A549 (cell line): ENCODE measurements around the gene PCDHA6. TPM values are rescaled to one million over a fixed set of nuclear protein-coding genes. Genes with fewer than 3 reads are reported as not detected.
"Not testable (repeated sequence)": the region's sequence is repeated elsewhere in the genome, so short reads cannot be mapped to it uniquely, and the experiment has no call there.

Source experiments
- ATAC-seq, 2 experiments: fragments of 200-7000 bp in 1 of 2; fragments of >200 bp in 1 of 2; cut with Nextera tagmentation in 1 of 2; cut with Tn5 transposase in 1 of 2; 3 replicates each; pipeline versions ENCODE4 v1.8.0 to v1.9.1; 2018 to 2020; ENCODE audit warnings: mild to moderate bottlenecking in 1 of 2, moderate library complexity in 1 of 2
- CTCF ChIA-PET: fragments of 300-600 bp; sonication (Branson Sonifier 250); formaldehyde crosslinking; extraction: SDS; loops from one replicate; lab custom pipeline; 2021; ENCODE audit warnings: antibody characterized with exemption, inconsistent platforms; lab: Yijun Ruan, JAX
- POLR2A ChIA-PET: fragments of 350-600 bp; formaldehyde crosslinking; extraction: SDS; loops from one replicate; lab custom pipeline; 2021; ENCODE audit warnings: antibody characterized with exemption, inconsistent platforms; lab: Yijun Ruan, JAX
- DNase-seq, 2 experiments: peaks; one replicate each; pipeline versions ENCODE4 v3.0.0 to v3.0.0-alpha.2; 2011 to 2016; ENCODE audit warnings: low read depth in 1 of 2, low spot score in 1 of 2
- FAIRE-seq: peaks from 2 replicates; lab custom pipeline; 2011; peaks lifted over from hg19 to GRCh38; lab: Jason Lieb, UNC
- H3K27ac ChIP-seq, 2 experiments: fragments of >200 bp; sonication (Bioruptor Twin); formaldehyde crosslinking; 3 replicates each; pipeline ENCODE4 v1.5.1; 2016 to 2017
- H3K4me1 ChIP-seq: fragments of >200 bp; sonication (Bioruptor Twin); formaldehyde crosslinking; 3 replicates; pipeline ENCODE4 v1.6.1; 2016
- H3K4me2 ChIP-seq: fragments of >200 bp; sonication (Bioruptor Twin); formaldehyde crosslinking; 3 replicates; pipeline ENCODE4 v1.6.1; 2016
- H3K4me3 ChIP-seq: fragments of >200 bp; sonication (Bioruptor Twin); formaldehyde crosslinking; 3 replicates; pipeline ENCODE4 v1.5.1; 2016
- H3K9me3 ChIP-seq: fragments of >200 bp; sonication (Bioruptor Twin); formaldehyde crosslinking; 3 replicates; pipeline ENCODE4 v1.6.1; 2016
- BHLHE40 ChIP-seq: IDR thresholded peaks from 2 replicates; pipeline ENCODE4 v1.6.1; 2012; ENCODE audit warnings: low read depth, low read length, inconsistent platforms
- HMGXB4 ChIP-seq: fragments of 250-450 bp; sonication (Bioruptor Pico); IDR thresholded peaks from 2 replicates; pipeline ENCODE4 v1.5.0; 2021; ENCODE audit warnings: mild to moderate bottlenecking, moderate library complexity, borderline replicate concordance
- HOXB13 ChIP-seq: fragments of 250-450 bp; sonication (Bioruptor Pico); IDR thresholded peaks from 2 replicates; pipeline ENCODE4 v1.5.0; 2020; ENCODE audit warnings: low read depth, mild to moderate bottlenecking, moderate library complexity
- HOXB5 ChIP-seq: fragments of 250-450 bp; sonication (Bioruptor Pico); IDR thresholded peaks from 2 replicates; pipeline ENCODE4 v1.5.0; 2020; ENCODE audit warnings: mild to moderate bottlenecking, moderate library complexity
- JUNB ChIP-seq: fragments of >200 bp; sonication (Bioruptor Twin); formaldehyde crosslinking; IDR thresholded peaks from 2 replicates; pipeline ENCODE4 v1.6.1; 2016
- MAFK ChIP-seq: fragments of 450-650 bp; IDR thresholded peaks from 2 replicates; pipeline ENCODE4 v1.6.1; 2014; ENCODE audit not compliant: partially characterized antibody
- RAD21 ChIP-seq, 2 experiments: fragments of >200 bp in 1 of 2; sonication (Bioruptor Twin) in 1 of 2; formaldehyde crosslinking in 1 of 2; IDR thresholded peaks in 1 of 2; conservative IDR thresholded peaks in 1 of 2; 2 replicates in 1 of 2; 3 replicates in 1 of 2; pipeline ENCODE4 v1.6.1; 2012 to 2018; ENCODE audit warnings: inconsistent platforms in 1 of 2
- SMC3 ChIP-seq: fragments of >200 bp; sonication (Bioruptor Twin); formaldehyde crosslinking; IDR thresholded peaks from 3 replicates; pipeline ENCODE4 v1.6.1; 2018; ENCODE audit warnings: inconsistent platforms
- WGBS: methylation state at CpG from one replicate; pipeline ENCODE4 v1.1.6; 2017; ENCODE audit errors: missing lambda C conversion rate; 5-methylcytosine and 5-hydroxymethylcytosine counted together
- polyA plus RNA-seq, 4 experiments: library from polyadenylated mRNA; depleted of rRNA in 3 of 4; stranded (reverse); fragments of >200 nt; fragmentation: RNase III in 1 of 4; extraction: RNeasy Plus Mini Kit Qiagen cat#74134 plus additional on column Dnase treatment in 1 of 4; gene quantifications; 2 replicates in 3 of 4; 3 replicates in 1 of 4; pipeline ENCODE4 v1.2.3, GENCODE V29; 2011 to 2017
- TF ChIP-seq, protein P1 (sequence below): fragments of >200 bp; sonication (Bioruptor Twin); formaldehyde crosslinking; IDR thresholded peaks from 3 replicates; pipeline ENCODE4 v1.5.1; 2016
- TF ChIP-seq, protein P2 (sequence below): fragments of >200 bp; sonication (Bioruptor Twin); formaldehyde crosslinking; IDR thresholded peaks from 2 replicates; pipeline ENCODE4 v1.6.1; 2016

Gene PCDHA6
- polyA plus RNA-seq, 2 of the 4 experiments (the other 2 are of a cell fraction) = 0.04 to 0.16 TPM

GRCh38 chr5:140875085-140876065 lies 47.6 kb downstream of the PCDHA6 start, which contains the start of gene PCDHA12:
PCDHA12 (plus strand) TSS chr5:140875308; CDS start chr5:140875473, 165 bp downstream.
- ChIA-PET POLR2A (interaction anchor here (1.1 to 2.4 kb wide), 3 partner anchors 51 to 165 kb away, joined by 3 to 26 read pairs (median 11); partner anchors contain the start of gene PCDHAC1), CTCF (interaction anchor here (0.5 to 3.6 kb wide), 47 partner anchors 9 to 445 kb away, joined by 3 to 59 read pairs (median 4); partner anchors contain the start of genes PCDHA4, PCDHA5, PCDHAC1 and PCDHAC2)
- Histone ChIP-seq H3K27ac (peak within 1 kb of the TSS; percentile 61 to 74), H3K4me1 (no peaks in the 10 kb centered on the region), H3K4me2 (peak within 1 kb of the TSS; percentile 59), H3K4me3 (peak within 1 kb of the TSS; percentile 54)
- 31% methylated on average over 36 of the region's 47 CpGs for WGBS
- peak; percentile 67 to 72 for DNase-seq
- peak; percentile 84 to 90 for ATAC-seq
- TF ChIP-seq HOXB5 (no peak), SMC3 (peak; percentile 73), BHLHE40 (no peak), MAFK (peak; percentile 25), RAD21 (conservative IDR thresholded peaks at IDR 0.05 in 1 of 2, IDR thresholded peaks at IDR 0.05 in 1 of 2) (peak; percentile 76 to 79)
- TF ChIP-seq, protein P1, sequence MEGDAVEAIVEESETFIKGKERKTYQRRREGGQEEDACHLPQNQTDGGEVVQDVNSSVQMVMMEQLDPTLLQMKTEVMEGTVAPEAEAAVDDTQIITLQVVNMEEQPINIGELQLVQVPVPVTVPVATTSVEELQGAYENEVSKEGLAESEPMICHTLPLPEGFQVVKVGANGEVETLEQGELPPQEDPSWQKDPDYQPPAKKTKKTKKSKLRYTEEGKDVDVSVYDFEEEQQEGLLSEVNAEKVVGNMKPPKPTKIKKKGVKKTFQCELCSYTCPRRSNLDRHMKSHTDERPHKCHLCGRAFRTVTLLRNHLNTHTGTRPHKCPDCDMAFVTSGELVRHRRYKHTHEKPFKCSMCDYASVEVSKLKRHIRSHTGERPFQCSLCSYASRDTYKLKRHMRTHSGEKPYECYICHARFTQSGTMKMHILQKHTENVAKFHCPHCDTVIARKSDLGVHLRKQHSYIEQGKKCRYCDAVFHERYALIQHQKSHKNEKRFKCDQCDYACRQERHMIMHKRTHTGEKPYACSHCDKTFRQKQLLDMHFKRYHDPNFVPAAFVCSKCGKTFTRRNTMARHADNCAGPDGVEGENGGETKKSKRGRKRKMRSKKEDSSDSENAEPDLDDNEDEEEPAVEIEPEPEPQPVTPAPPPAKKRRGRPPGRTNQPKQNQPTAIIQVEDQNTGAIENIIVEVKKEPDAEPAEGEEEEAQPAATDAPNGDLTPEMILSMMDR = peak; percentile 68
- TF ChIP-seq, all 56 proteins: peak for 4
- no peaks in the 10 kb centered on the region for H3K9me3 ChIP-seq
- FAIRE-seq = peak; percentile 74

GRCh38 chr5:140876541-140877261 lies 48.9 kb downstream of the PCDHA6 start:
- not testable (repeated sequence) for H3K9me3 ChIP-seq, DNase-seq, H3K27ac ChIP-seq, H3K4me3 ChIP-seq, FAIRE-seq, H3K4me2 ChIP-seq, H3K4me1 ChIP-seq, ATAC-seq
- WGBS = 91% methylated on average over 69 of the region's 80 CpGs
- ChIA-PET POLR2A (interaction anchor here (2.4 kb wide), 1 partner anchor 164 kb away, joined by 26 read pairs; no protein-coding TSS in a partner anchor), CTCF (interaction anchor here (0.8 to 3.6 kb wide), 19 partner anchors 8 to 168 kb away, joined by 3 to 59 read pairs (median 6); partner anchors contain the start of genes PCDHA4, PCDHA5, PCDHAC1 and PCDHAC2)

- no peak for FAIRE-seq
These were observed 49.5 kb downstream of the PCDHA6 start for GRCh38 chr5:140877262-140877581.

More at GRCh38 chr5:140877262-140877581, 49.5 kb downstream of the PCDHA6 start:
- ChIA-PET POLR2A (no interaction called here), CTCF (interaction anchor here (1.4 kb wide), 1 partner anchor 72 kb away, joined by 5 read pairs; no protein-coding TSS in a partner anchor)
- no peak overlapping the region for H3K4me2 ChIP-seq
- WGBS = 89% methylated on average over 35 of the region's 37 CpGs
- H3K4me1 ChIP-seq = no peaks in the 10 kb centered on the region
- H3K27ac ChIP-seq = no peak overlapping the region
- no peak overlapping the region for H3K4me3 ChIP-seq
- no peak for ATAC-seq
- TF ChIP-seq HOXB13 (CRISPR knock-in tag) = no peak
- no peak for TF ChIP-seq HMGXB4 (CRISPR knock-in tag)
- no peak for TF ChIP-seq JUNB
- TF ChIP-seq, protein P2, sequence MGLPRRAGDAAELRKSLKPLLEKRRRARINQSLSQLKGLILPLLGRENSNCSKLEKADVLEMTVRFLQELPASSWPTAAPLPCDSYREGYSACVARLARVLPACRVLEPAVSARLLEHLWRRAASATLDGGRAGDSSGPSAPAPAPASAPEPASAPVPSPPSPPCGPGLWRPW = no peak
- no peaks in the 10 kb centered on the region for H3K9me3 ChIP-seq
- DNase-seq = no peak

Other genes with a start within 250 kb of the PCDHA6 start
- 3.3 and 6.3 TPM in 2 replicates for gene CD14, start 194.8 kb upstream of the PCDHA6 start, polyA plus RNA-seq (2011; rRNA removed)
- 2.0 to 3.5 TPM (median 2.9 TPM) in 3 replicates for gene CD14, start 194.8 kb upstream of the PCDHA6 start, polyA plus RNA-seq (2017; fragmentation: RNase III; extraction: RNeasy Plus Mini Kit Qiagen cat#74134 plus additional on column Dnase treatment)
- 11.8 and 14.6 TPM in 2 replicates for gene TMCO6, start 188.5 kb upstream of the PCDHA6 start, polyA plus RNA-seq (2011; rRNA removed)
- 13.3 to 18.1 TPM (median 16.1 TPM) in 3 replicates for gene TMCO6, start 188.5 kb upstream of the PCDHA6 start, polyA plus RNA-seq (2017; fragmentation: RNase III; extraction: RNeasy Plus Mini Kit Qiagen cat#74134 plus additional on column Dnase treatment)
- 100 and 119 TPM in 2 replicates for gene NDUFA2, start 180.3 kb upstream of the PCDHA6 start, polyA plus RNA-seq (2011; rRNA removed)
- gene NDUFA2, start 180.3 kb upstream of the PCDHA6 start, polyA plus RNA-seq (2017; fragmentation: RNase III; extraction: RNeasy Plus Mini Kit Qiagen cat#74134 plus additional on column Dnase treatment) = 175 to 185 TPM (median 180 TPM) in 3 replicates
- 120 and 158 TPM in 2 replicates for gene IK, start 180.1 kb upstream of the PCDHA6 start, polyA plus RNA-seq (2011; rRNA removed)
- 150 to 170 TPM (median 160 TPM) in 3 replicates for gene IK, start 180.1 kb upstream of the PCDHA6 start, polyA plus RNA-seq (2017; fragmentation: RNase III; extraction: RNeasy Plus Mini Kit Qiagen cat#74134 plus additional on column Dnase treatment)
- gene WDR55, start 163.1 kb upstream of the PCDHA6 start, polyA plus RNA-seq (2011; rRNA removed) = 23.3 and 26.6 TPM in 2 replicates
- 32.1 to 39.2 TPM (median 36.2 TPM) in 3 replicates for gene WDR55, start 163.1 kb upstream of the PCDHA6 start, polyA plus RNA-seq (2017; fragmentation: RNase III; extraction: RNeasy Plus Mini Kit Qiagen cat#74134 plus additional on column Dnase treatment)
- gene DND1, start 154.4 kb upstream of the PCDHA6 start, polyA plus RNA-seq (2011; rRNA removed) = 0.63 and 0.78 TPM in 2 replicates
- gene DND1, start 154.4 kb upstream of the PCDHA6 start, polyA plus RNA-seq (2017; fragmentation: RNase III; extraction: RNeasy Plus Mini Kit Qiagen cat#74134 plus additional on column Dnase treatment) = 1.0 to 1.3 TPM (median 1.1 TPM) in 3 replicates
- gene HARS1, start 136.6 kb upstream of the PCDHA6 start, polyA plus RNA-seq (2011; rRNA removed) = 73.0 and 80.5 TPM in 2 replicates
- gene HARS1, start 136.6 kb upstream of the PCDHA6 start, polyA plus RNA-seq (2017; fragmentation: RNase III; extraction: RNeasy Plus Mini Kit Qiagen cat#74134 plus additional on column Dnase treatment) = 84.4 to 93.7 TPM (median 87.1 TPM) in 3 replicates
- 46.6 and 55.1 TPM in 2 replicates for gene HARS2, start 136.5 kb upstream of the PCDHA6 start, polyA plus RNA-seq (2011; rRNA removed)
- gene HARS2, start 136.5 kb upstream of the PCDHA6 start, polyA plus RNA-seq (2017; fragmentation: RNase III; extraction: RNeasy Plus Mini Kit Qiagen cat#74134 plus additional on column Dnase treatment) = 43.5 to 45.1 TPM (median 44.9 TPM) in 3 replicates
- 62.1 and 90.9 TPM in 2 replicates for gene ZMAT2, start 127.5 kb upstream of the PCDHA6 start, polyA plus RNA-seq (2011; rRNA removed)
- gene ZMAT2, start 127.5 kb upstream of the PCDHA6 start, polyA plus RNA-seq (2017; fragmentation: RNase III; extraction: RNeasy Plus Mini Kit Qiagen cat#74134 plus additional on column Dnase treatment) = 208 to 209 TPM (median 209 TPM) in 3 replicates
- gene PCDHA1, start 41.8 kb upstream of the PCDHA6 start, polyA plus RNA-seq (2011; rRNA removed) = 0.37 and 0.52 TPM in 2 replicates
- gene PCDHA1, start 41.8 kb upstream of the PCDHA6 start, polyA plus RNA-seq (2017; fragmentation: RNase III; extraction: RNeasy Plus Mini Kit Qiagen cat#74134 plus additional on column Dnase treatment) = 0.12 to 0.18 TPM (median 0.13 TPM) in 3 replicates
- 0.03 and 0.07 TPM in 2 replicates for gene PCDHA2, start 33.1 kb upstream of the PCDHA6 start, polyA plus RNA-seq (2011; rRNA removed)
- gene PCDHA2, start 33.1 kb upstream of the PCDHA6 start, polyA plus RNA-seq (2017; fragmentation: RNase III; extraction: RNeasy Plus Mini Kit Qiagen cat#74134 plus additional on column Dnase treatment) = 0.08 TPM in 3 replicates
- gene PCDHA3, start 26.9 kb upstream of the PCDHA6 start, polyA plus RNA-seq (2011; rRNA removed) = 1.5 and 1.7 TPM in 2 replicates
- gene PCDHA3, start 26.9 kb upstream of the PCDHA6 start, polyA plus RNA-seq (2017; fragmentation: RNase III; extraction: RNeasy Plus Mini Kit Qiagen cat#74134 plus additional on column Dnase treatment) = 0.84 to 1.0 TPM (median 0.88 TPM) in 3 replicates
- 2.8 and 3.3 TPM in 2 replicates for gene PCDHA4, start 20.9 kb upstream of the PCDHA6 start, polyA plus RNA-seq (2011; rRNA removed)
- 1.6 to 2.2 TPM (median 1.9 TPM) in 3 replicates for gene PCDHA4, start 20.9 kb upstream of the PCDHA6 start, polyA plus RNA-seq (2017; fragmentation: RNase III; extraction: RNeasy Plus Mini Kit Qiagen cat#74134 plus additional on column Dnase treatment)
- gene PCDHA5, start 6.3 kb upstream of the PCDHA6 start, polyA plus RNA-seq (2011; rRNA removed) = 0.32 and 0.62 TPM in 2 replicates
- 0.64 to 0.84 TPM (median 0.78 TPM) in 3 replicates for gene PCDHA5, start 6.3 kb upstream of the PCDHA6 start, polyA plus RNA-seq (2017; fragmentation: RNase III; extraction: RNeasy Plus Mini Kit Qiagen cat#74134 plus additional on column Dnase treatment)
- gene PCDHA7, start 6.3 kb downstream of the PCDHA6 start, polyA plus RNA-seq (2011; rRNA removed) = 0.23 and 0.25 TPM in 2 replicates
- 0.08 to 0.14 TPM (median 0.09 TPM) in 3 replicates for gene PCDHA7, start 6.3 kb downstream of the PCDHA6 start, polyA plus RNA-seq (2017; fragmentation: RNase III; extraction: RNeasy Plus Mini Kit Qiagen cat#74134 plus additional on column Dnase treatment)
- 0.12 and 0.16 TPM in 2 replicates for gene PCDHA8, start 13.2 kb downstream of the PCDHA6 start, polyA plus RNA-seq (2011; rRNA removed)
- gene PCDHA8, start 13.2 kb downstream of the PCDHA6 start, polyA plus RNA-seq (2017; fragmentation: RNase III; extraction: RNeasy Plus Mini Kit Qiagen cat#74134 plus additional on column Dnase treatment) = 0.05 to 0.10 TPM in 2 of 3 replicates, not detected in the other
- 0.03 and 0.08 TPM in 2 replicates for gene PCDHA9, start 20.4 kb downstream of the PCDHA6 start, polyA plus RNA-seq (2011; rRNA removed)
- 0.01 TPM in 1 of 3 replicates, not detected in the others for gene PCDHA9, start 20.4 kb downstream of the PCDHA6 start, polyA plus RNA-seq (2017; fragmentation: RNase III; extraction: RNeasy Plus Mini Kit Qiagen cat#74134 plus additional on column Dnase treatment)
- 0.06 and 0.12 TPM in 2 replicates for gene PCDHA10, start 27.9 kb downstream of the PCDHA6 start, polyA plus RNA-seq (2011; rRNA removed)
- gene PCDHA10, start 27.9 kb downstream of the PCDHA6 start, polyA plus RNA-seq (2017; fragmentation: RNase III; extraction: RNeasy Plus Mini Kit Qiagen cat#74134 plus additional on column Dnase treatment) = 0.01 TPM in 3 replicates
- gene PCDHA11, start 41.0 kb downstream of the PCDHA6 start, polyA plus RNA-seq (2011; rRNA removed) = 0.20 and 0.27 TPM in 2 replicates
- gene PCDHA11, start 41.0 kb downstream of the PCDHA6 start, polyA plus RNA-seq (2017; fragmentation: RNase III; extraction: RNeasy Plus Mini Kit Qiagen cat#74134 plus additional on column Dnase treatment) = 0.08 to 0.16 TPM (median 0.14 TPM) in 3 replicates
- 2.9 and 3.0 TPM in 2 replicates for gene PCDHA12, start 47.3 kb downstream of the PCDHA6 start, polyA plus RNA-seq (2011; rRNA removed)
- gene PCDHA12, start 47.3 kb downstream of the PCDHA6 start, polyA plus RNA-seq (2017; fragmentation: RNase III; extraction: RNeasy Plus Mini Kit Qiagen cat#74134 plus additional on column Dnase treatment) = 2.5 TPM in 3 replicates
- 0.09 and 0.14 TPM in 2 replicates for gene PCDHA13, start 54.2 kb downstream of the PCDHA6 start, polyA plus RNA-seq (2011; rRNA removed)
- gene PCDHA13, start 54.2 kb downstream of the PCDHA6 start, polyA plus RNA-seq (2017; fragmentation: RNase III; extraction: RNeasy Plus Mini Kit Qiagen cat#74134 plus additional on column Dnase treatment) = not detected in 3 replicates
- 3.3 and 3.5 TPM in 2 replicates for gene PCDHAC1, start 98.3 kb downstream of the PCDHA6 start, polyA plus RNA-seq (2011; rRNA removed)
- 0.55 to 0.57 TPM (median 0.57 TPM) in 3 replicates for gene PCDHAC1, start 98.3 kb downstream of the PCDHA6 start, polyA plus RNA-seq (2017; fragmentation: RNase III; extraction: RNeasy Plus Mini Kit Qiagen cat#74134 plus additional on column Dnase treatment)
- 5.3 and 6.3 TPM in 2 replicates for gene PCDHAC2, start 138.5 kb downstream of the PCDHA6 start, polyA plus RNA-seq (2011; rRNA removed)
- 1.1 to 1.2 TPM (median 1.2 TPM) in 3 replicates for gene PCDHAC2, start 138.5 kb downstream of the PCDHA6 start, polyA plus RNA-seq (2017; fragmentation: RNase III; extraction: RNeasy Plus Mini Kit Qiagen cat#74134 plus additional on column Dnase treatment)
- not detected in 2 replicates for gene PCDHB1, start 223.4 kb downstream of the PCDHA6 start, polyA plus RNA-seq (2011; rRNA removed)
- gene PCDHB1, start 223.4 kb downstream of the PCDHA6 start, polyA plus RNA-seq (2017; fragmentation: RNase III; extraction: RNeasy Plus Mini Kit Qiagen cat#74134 plus additional on column Dnase treatment) = not detected in 3 replicates